HG02981 (cell line): Measurements from ENCODE around the gene GPANK1.
"Not testable (repeated sequence)": the region's sequence is repeated elsewhere in the genome, so short reads cannot be mapped to it uniquely, and the experiment has no call there.

Experiments used
- ATAC-seq: cut with Tn5 transposase; IDR thresholded peaks from one replicate; pipeline ENCODE4 v1.9.1; 2021; ENCODE audit warnings: mild to moderate bottlenecking, moderate library complexity; ENCODE audit not compliant: unreplicated experiment

GPANK1 gene

GRCh38 chr6:31664790-31665500, at the start of gene GPANK1:
Gene GPANK1 (minus strand): TSS chr6:31664997. CDS start chr6:31664478, 519 bp downstream.
- no peak for ATAC-seq

DNA sequence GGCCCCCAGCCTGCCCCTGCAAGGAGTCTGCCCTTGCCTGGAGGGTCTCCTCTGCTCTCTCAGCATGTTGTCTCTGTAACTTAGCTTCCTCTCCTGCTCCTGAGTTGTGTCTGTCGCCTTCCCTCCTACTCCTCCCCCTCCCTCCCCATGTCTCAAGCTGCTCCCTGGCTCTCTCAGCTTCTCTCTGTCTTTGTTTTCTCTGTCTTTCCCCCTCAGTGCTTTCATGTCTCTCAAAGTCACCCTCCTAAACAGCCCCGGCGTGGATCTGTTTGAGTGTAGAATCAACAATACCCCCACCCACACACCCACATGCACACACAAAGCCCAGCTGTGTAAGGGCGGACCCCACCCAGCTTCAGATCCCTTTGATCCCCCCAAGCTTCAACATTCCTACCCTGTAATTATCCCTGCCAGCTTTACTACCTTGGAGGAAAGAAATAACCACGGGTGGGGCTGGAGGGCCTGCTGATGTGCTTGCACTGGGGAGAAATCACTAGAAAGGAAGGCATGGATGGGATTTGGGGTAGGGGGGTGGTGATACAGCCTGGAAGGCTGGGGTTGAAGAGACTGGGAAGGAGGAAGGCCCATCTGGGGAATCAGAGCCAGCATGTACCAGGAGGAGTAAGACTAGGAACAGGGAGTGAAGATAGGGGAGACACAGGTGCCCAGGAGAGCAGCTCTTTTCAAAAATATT, 49.3 kb upstream of the GPANK1 start:
- no peak for ATAC-seq

- no peak for ATAC-seq
These were observed 48.7 kb upstream of the GPANK1 start for GRCh38 chr6:31713465-31713864.

DNA sequence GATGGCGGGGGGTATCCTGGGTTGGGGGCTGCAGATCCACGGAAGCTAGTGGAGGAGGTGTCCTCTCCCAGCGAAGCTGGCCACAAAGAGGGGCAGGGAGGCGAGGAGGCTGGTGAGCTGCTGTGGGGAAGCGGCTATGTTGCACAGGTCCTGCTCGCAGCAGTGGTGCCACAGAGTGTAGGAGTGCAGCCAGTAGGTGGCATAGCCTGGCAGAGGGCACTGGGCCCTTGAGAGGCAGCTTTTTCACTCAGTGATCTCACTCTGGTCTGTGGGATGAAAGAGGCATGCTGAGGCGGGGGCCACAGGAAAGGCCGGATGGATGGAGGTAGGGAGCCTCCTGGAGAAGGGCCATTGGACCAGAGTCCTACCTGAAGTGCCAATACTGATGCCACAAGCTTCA, 47.5 kb upstream of the GPANK1 start:
- ATAC-seq = no peak

- no peak for ATAC-seq
These were observed 46.4 kb upstream of the GPANK1 start for GRCh38 chr6:31711233-31711632.

DNA sequence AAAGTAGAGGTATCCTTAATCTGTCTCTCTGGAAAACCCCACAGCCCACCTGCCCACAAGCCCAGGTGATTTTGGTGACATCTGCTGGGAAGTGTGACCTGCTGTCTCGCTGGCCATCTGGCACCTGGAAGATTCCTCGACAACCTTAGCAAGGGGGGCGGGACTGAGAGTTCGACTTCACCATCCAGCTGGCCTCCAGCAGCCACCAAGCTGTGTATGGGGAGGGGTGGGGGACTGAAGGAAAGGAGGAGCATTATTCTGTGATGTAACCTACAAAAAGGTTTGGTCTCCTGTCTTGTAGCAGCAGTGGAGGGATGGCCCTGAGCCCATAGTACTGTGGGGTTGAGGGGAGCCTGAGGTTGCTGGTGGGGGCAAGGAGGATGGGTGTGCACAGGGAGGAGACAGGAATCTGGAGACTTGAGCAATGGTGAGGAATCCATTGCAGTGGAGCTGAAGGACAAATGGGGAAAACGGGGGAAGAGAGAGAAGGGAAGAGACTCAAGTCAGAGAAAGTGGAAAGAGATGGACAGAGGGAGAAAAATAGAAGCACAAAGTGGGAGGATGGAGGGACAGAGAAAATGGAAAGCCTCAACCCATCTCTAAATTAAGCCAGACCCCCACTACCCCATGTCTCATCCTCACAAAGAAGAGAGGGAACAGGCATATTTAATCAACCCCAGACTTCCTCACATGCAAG, 45.9 kb upstream of the GPANK1 start:
- ATAC-seq = no peak

DNA sequence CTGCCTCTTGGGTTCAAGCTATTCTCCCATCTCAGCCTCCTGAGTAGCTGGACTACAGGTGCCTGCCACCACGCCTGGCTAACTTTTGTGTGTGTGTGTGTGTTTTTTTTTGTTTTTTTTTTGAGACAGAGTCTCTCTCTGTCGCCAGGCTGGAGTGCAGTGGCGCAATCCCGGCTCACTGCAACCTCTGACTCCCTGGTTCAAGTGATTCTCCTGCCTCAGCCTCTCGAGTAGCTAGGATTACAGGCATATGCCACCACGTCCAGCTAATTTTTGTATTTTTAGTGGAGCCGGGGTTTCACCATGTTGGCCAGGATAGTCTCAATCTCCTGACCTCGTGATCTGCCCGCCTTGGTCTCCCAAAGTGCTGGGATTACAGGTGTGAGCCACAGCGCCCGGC, 44.4 kb upstream of the GPANK1 start:
- not testable (repeated sequence) for ATAC-seq

DNA sequence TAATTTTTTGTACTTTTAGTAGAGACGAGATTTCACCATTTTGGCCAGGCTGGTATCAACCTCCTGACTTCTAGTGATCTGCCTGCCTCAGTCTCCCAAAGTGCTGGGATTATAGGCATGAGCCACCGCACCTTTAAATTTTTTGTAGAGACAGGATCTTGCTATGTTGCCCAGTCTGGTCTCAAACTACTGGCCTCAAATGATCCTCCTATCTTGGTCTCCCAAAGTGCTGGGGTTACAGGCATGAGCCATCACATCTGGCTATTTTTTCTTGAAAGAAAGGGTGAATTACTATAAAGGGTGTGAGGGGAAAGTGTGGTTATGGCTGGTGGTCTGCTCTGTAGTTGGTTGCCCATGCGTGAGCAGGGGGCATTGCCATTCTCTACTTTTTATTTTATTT, 43.4 kb upstream of the GPANK1 start:
- ATAC-seq = no peak

DNA sequence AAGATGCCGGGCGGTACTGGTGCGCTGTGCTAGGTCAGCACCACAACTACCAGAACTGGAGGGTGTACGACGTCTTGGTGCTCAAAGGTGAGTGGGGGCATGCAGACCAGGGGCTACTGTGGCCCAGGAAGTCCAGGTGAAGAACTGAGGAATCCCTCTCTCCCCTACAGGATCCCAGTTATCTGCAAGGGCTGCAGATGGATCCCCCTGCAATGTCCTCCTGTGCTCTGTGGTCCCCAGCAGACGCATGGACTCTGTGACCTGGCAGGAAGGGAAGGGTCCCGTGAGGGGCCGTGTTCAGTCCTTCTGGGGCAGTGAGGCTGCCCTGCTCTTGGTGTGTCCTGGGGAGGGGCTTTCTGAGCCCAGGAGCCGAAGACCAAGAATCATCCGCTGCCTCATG, 42.9 kb upstream of the GPANK1 start:
- no peak for ATAC-seq

GRCh38 chr6:31706599-31706998, 41.8 kb upstream of the GPANK1 start, which contains the start of gene LY6G6F:
Gene LY6G6F (plus strand): TSS chr6:31706866. CDS start chr6:31706907, 41 bp downstream.
- ATAC-seq = no peak

DNA sequence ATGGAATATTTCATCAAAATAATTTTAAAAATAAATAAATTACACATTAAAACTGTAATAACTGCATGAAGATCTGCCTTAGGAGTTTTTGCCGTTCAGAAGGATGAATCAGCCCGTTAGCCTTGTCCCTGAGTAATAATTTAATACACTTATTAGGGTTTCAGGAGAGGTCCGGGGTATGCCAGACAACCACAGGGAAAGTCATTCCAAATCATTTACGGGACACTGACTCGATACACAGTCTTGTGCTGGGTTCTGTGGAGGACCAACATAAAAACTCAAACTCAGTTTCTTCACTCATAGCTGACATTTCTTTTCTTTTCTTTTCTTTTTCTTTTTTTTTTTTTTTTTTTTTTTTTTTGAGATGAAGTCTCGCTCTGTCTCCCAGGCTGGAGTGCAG, 41.1 kb upstream of the GPANK1 start:
- no peak for ATAC-seq

GRCh38 chr6:31702819-31703716, 38.3 kb upstream of the GPANK1 start, which contains the start of gene ABHD16A:
Gene ABHD16A (minus strand): TSS chr6:31703324. CDS start chr6:31703281, 43 bp downstream.
- ATAC-seq = peak; percentile 81

DNA sequence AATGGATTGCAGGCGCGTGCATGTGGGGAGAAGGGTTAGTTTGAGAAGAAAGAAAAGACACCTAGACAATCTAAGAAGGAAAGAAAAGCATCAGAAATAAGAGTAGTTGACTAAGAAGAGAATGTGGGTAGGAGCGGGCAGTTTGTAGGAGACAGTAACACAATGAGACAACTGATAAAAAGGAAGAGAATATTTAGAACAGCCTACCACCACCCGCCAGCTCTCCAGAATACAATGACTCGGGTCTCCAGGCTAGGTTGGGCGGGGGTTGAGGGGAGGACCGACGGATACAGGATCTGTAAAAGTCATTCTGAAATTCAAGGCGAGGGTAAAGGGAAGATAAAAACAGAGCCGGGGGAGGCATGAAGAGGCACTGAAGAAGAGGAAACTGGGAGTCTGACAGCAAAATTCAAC, 37.6 kb upstream of the GPANK1 start:
- no peak for ATAC-seq

DNA sequence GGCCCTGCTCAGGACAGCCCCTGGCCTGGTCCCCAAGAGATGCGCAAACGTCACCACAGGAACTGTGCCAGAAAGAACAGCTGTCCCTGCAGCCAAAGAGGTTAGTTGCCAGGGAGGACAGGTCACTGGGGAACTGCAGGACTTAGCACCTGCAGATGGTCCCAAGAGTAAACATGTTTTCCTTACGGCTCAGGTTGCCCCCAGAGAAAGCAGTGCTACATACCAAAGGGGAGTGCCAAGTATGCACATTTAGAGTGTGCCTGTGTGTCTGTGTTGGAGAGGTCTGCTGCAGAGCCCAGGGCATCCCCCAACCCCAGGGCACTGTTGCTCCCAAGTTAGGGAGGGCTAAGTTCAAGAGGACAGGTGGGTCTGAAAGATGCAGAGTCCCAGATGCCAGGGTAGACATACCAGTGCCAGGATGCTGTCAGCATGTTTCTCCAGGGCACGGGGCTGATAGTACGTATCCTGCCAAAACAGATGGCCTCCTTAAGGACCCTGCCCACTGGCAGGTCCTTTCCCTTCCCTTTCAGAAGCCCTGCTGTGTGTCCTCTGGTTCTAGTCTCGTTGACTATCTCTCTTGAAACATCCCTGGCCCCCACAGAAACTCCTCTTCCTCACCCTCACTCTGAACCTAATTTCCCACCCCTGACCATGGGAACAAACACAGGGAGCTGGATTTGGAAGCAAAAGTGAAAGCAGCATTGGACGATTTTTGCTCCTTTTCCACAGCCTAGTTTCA, 37.0 kb upstream of the GPANK1 start:
- ATAC-seq = no peak

DNA sequence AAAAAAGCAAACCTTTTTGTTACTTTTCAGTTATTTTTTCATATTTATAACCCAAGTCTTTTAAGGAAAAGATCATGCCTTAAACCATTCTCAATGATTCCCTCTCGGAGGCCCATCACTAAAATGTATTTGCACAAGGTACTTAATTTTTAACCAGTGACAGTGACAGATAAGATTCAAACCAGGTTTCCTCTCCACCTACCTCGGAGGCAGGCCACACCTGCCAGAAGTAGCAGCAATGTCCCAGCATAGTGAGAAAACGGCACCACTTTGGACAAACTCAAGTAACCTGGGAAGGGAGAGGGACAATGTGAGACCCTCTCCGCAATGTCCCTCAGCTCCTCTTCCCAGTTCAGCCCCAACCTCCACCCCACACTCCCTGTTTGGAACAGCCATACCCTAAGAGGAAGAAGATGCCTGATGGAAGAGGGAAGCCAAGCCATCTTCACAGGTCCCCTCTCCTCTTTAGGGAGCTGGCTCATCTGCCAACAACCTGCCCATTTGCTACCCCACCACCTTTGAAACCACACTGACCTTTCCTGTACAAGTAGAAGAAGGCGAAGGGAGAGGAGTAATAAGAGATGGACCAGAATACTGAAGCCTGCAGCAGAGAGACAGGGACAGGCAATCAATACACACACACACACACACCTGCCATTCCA, 36.1 kb upstream of the GPANK1 start:
- no peak for ATAC-seq

DNA sequence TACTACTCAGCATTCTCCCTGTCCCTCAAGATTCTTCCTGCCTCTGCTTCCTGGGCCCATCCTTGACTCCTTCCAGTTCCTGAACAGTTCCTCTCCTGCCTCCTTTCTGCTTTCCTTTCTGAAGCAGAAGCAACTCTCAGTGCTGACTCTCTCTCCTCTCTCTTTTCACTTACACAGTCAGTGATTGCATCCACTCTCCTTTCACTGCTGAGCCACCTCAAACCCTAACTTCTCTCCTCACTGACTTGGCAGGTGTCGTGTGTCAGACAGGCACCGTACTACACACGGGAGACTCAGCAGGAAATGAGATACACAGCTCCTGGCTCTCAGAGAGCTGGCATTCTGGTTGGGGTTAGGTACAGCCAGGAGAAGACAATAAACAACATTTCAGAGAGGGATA, 32.8 kb upstream of the GPANK1 start:
- no peak for ATAC-seq

- ATAC-seq = no peak
These were observed 28.7 kb upstream of the GPANK1 start for GRCh38 chr6:31693535-31693934.

DNA sequence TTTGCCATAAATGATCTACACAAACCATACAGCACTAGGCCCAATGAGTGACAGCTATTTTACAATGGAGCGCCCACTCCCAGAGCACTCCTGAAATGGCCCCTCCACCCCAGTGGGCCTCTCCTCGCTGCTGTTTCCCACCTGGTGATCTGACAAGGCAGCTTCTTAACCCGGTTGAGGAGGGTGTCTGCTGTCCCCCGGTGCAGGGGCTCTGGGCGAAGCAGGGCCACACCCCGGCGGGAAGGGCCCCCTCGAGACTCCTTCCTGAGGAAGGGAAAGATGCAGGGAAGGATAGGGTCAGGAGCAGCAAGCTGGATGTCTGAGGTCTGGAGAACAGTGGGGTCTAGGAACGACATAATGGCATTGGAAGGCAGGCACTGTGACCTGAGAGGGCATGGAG, 28.1 kb upstream of the GPANK1 start:
- no peak for ATAC-seq

DNA sequence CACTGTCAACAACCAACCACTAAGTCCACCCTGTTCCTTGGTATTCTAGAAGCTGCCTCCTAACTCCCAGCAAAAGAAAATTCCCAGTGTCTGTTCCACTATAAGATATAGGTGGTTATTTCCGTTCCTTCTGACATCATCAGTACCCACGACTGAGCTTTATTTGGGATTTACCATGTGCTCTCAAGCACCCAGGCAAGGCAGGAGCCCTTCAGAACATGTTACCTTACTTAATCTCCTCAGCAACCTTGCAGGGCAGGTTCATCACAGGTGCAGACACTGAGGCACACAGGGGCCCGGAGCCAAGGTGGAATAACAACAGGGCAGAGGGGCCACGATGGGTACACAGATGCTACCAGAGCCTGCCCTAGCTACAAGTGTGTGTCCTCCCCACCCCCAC, 27.6 kb upstream of the GPANK1 start:
- no peak for ATAC-seq
